Loucy (cell line): ENCODE measurements around the gene ADAM22.

Experiments
- EZH2phosphoT487 ChIP-seq: fragments of 200-600 bp; IDR thresholded peaks from 2 replicates; pipeline ENCODE4 v1.6.1; 2018; ENCODE audit warnings: antibody characterized with exemption, mild to moderate bottlenecking, moderate library complexity, borderline replicate concordance
- TF ChIP-seq, protein P1 (sequence below): fragments of 200-600 bp; sonication (generic); conservative IDR thresholded peaks from 2 replicates; pipeline ENCODE4 v1.5.1; 2014; ENCODE audit warnings: mild to moderate bottlenecking, antibody characterized with exemption, low read length

DNA sequence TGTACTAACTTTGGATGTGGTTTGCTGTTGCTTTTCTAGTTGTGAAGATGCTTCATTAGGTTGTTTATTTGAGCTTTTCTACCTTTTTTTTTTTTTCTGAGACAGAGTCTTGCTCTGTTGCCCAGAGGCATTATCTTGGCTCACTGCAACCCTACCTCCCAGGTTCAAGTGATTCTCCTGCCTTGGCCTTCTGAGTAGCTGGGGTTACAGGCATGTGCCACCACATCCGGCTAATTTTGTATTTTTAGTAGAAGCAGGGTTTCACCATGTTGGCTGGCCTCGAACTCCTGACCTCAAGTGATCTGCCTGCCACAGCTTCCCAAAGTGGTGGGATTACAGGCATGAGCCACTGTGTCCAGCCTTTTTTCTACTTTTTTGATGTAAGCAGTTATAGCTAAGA lies 93.7 kb downstream of the ADAM22 start:
- TF ChIP-seq, protein P1, sequence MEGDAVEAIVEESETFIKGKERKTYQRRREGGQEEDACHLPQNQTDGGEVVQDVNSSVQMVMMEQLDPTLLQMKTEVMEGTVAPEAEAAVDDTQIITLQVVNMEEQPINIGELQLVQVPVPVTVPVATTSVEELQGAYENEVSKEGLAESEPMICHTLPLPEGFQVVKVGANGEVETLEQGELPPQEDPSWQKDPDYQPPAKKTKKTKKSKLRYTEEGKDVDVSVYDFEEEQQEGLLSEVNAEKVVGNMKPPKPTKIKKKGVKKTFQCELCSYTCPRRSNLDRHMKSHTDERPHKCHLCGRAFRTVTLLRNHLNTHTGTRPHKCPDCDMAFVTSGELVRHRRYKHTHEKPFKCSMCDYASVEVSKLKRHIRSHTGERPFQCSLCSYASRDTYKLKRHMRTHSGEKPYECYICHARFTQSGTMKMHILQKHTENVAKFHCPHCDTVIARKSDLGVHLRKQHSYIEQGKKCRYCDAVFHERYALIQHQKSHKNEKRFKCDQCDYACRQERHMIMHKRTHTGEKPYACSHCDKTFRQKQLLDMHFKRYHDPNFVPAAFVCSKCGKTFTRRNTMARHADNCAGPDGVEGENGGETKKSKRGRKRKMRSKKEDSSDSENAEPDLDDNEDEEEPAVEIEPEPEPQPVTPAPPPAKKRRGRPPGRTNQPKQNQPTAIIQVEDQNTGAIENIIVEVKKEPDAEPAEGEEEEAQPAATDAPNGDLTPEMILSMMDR = no peak
- TF ChIP-seq EZH2phosphoT487 = no peak
